ENCODE results near the gene RHOV. TPM values are rescaled to one million over a fixed set of nuclear protein-coding genes. Genes with fewer than 3 reads are reported as not detected.

RHOV gene
- total and polyA plus RNA-seq, 10 of the 15 experiments (the other 5 are each of a cell fraction or from before 2014, with no cell fraction given): 0.24 to 39.3 (median 9.3) TPM

DNA sequence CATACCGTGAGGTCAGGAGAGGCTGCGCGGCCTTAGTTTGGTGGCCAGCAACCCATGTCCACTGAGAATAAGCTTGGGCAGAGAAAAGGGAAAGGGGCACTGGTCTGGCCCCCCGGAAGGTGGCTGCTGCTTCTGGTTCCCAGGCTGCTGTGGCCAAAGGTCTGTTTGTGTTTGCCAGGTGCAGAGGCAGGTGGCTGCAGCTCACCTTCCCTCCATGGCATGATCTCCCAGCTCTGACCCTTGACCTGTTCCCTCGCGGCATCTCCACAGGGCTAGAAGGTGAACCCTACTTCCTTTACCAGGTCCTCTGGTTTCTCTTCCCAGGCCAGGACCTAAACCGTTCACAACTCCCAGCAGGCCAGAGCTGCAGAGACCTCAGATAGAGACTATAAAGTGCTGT is 34.1 kb upstream of the RHOV start:
- ATAC-seq: no peak
- ChIA-PET POLR2A (interaction anchor here (1.3 kb wide), 1 partner anchor 9 kb away, joined by 3 read pairs; no protein-coding TSS in a partner anchor), RAD21 (ENCODE audit: unreplicated experiment) (interaction anchor here (0.6 to 7.0 kb wide), 5 partner anchors 14 to 278 kb away, joined by 3 to 82 read pairs (median 9); partner anchors contain the start of gene VPS18), SMC1A (ENCODE audit: uncharacterized antibody, unreplicated experiment) (interaction anchor here (0.5 to 6.5 kb wide), 9 partner anchors 16 to 277 kb away, joined by 3 to 49 read pairs (median 5); no protein-coding TSS in a partner anchor), CTCF (interaction anchor here (1.6 to 11.9 kb wide), 12 partner anchors 12 to 338 kb away, joined by 3 to 157 read pairs (median 35); partner anchors contain the start of genes DLL4 and VPS18)
- in situ Hi-C loops (cut with MboI): no loop called here
- H3K4me2 ChIP-seq (ENCODE audit: control insufficient read depth, insufficient read depth): no peak overlapping the region
- H2AFZ ChIP-seq (ENCODE audit: control insufficient read depth, low read depth, low read length): no peak overlapping the region
- no peaks in the 10 kb centered on the region for H4K20me1 ChIP-seq (ENCODE audit: control insufficient read depth, insufficient read depth)
- intact Hi-C loops (cut with micrococcal nuclease; ENCODE audit: unreplicated experiment): loop anchor here (5.0 kb wide), 1 partner anchor 34 kb away; no protein-coding TSS in a partner anchor
- no peaks in the 10 kb centered on the region for H3K9me3 ChIP-seq (replicated peaks; ENCODE audit: control insufficient read depth, insufficient read depth, low read length)
- H3K4me1 ChIP-seq (ENCODE audit: control insufficient read depth, insufficient read depth, low read length): peaks cover 25% of the 10 kb centered on the region
- no peaks in the 10 kb centered on the region for H3K79me2 ChIP-seq (ENCODE audit: control insufficient read depth, insufficient read depth, low read length)
- no TSS peak for BruUV-seq (replicated peaks)
- H3K36me3 ChIP-seq (ENCODE audit: control insufficient read depth in 2 of 2, insufficient read depth in 2 of 2, low read length in 1 of 2): peaks cover 5 to 9% of the 10 kb centered on the region in 2 experiments; a peak in 3 of 4 replicates
- no peak for FAIRE-seq
- no peak overlapping the region for H3K4me3 ChIP-seq
- H3K9ac ChIP-seq (ENCODE audit: control insufficient read depth, insufficient read depth, low read length): no peak overlapping the region
- TF ChIP-seq TCF3 (IDR thresholded peaks at IDR 0.05; ENCODE audit: borderline replicate concordance, insufficient read depth, low read depth, low read length): no peak
- TF ChIP-seq CHD4 (IDR thresholded peaks at IDR 0.05): no peak
- no peak for TF ChIP-seq SIN3A (IDR thresholded peaks at IDR 0.05; ENCODE audit: low read depth, low read length)
- TF ChIP-seq, protein P1, sequence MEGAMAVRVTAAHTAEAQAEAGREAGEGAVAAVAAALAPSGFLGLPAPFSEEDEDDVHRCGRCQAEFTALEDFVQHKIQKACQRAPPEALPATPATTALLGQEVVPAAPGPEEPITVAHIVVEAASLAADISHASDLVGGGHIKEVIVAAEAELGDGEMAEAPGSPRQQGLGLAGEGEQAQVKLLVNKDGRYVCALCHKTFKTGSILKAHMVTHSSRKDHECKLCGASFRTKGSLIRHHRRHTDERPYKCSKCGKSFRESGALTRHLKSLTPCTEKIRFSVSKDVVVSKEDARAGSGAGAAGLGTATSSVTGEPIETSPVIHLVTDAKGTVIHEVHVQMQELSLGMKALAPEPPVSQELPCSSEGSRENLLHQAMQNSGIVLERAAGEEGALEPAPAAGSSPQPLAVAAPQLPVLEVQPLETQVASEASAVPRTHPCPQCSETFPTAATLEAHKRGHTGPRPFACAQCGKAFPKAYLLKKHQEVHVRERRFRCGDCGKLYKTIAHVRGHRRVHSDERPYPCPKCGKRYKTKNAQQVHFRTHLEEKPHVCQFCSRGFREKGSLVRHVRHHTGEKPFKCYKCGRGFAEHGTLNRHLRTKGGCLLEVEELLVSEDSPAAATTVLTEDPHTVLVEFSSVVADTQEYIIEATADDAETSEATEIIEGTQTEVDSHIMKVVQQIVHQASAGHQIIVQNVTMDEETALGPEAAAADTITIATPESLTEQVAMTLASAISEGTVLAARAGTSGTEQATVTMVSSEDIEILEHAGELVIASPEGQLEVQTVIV (IDR thresholded peaks at IDR 0.05; ENCODE audit: borderline replicate concordance, partially characterized antibody): no peak
- no peak for TF ChIP-seq BCL11A (IDR thresholded peaks at IDR 0.05; ENCODE audit: low read depth, low read length)
- no peak for TF ChIP-seq ESRRA (IDR thresholded peaks at IDR 0.05; ENCODE audit: low read length)
- TF ChIP-seq NFXL1 (IDR thresholded peaks at IDR 0.05; ENCODE audit: borderline replicate concordance): no peak
- no peak for TF ChIP-seq NFYB (IDR thresholded peaks at IDR 0.05; ENCODE audit: insufficient read depth, low read depth, low read length)
- WGBS (ENCODE audit: insufficient coverage, insufficient replicate concordance, low lambda C conversion rate, missing lambda C conversion rate): 87% methylated on average over 7 of the region's 7 CpGs
- no peak overlapping the region for H3K27ac ChIP-seq (ENCODE audit: control insufficient read depth, insufficient read depth)
- no peak for DNase-seq (ENCODE audit: low read depth, low spot score)
- H3K27me3 ChIP-seq (replicated peaks in 1 of 2; ENCODE audit: control insufficient read depth in 2 of 2, insufficient read depth in 2 of 2, low read length in 1 of 2): no peaks in the 10 kb centered on the region
